Fibroblast of skin of abdomen (primary cell): ENCODE results near the gene TNXB.
A peak's percentile ranks its signal among the peaks of the same experiment; 100 is the strongest.
"Not testable (repeated sequence)": the region's sequence is repeated elsewhere in the genome, so short reads cannot be mapped to it uniquely, and the experiment has no call there.

Source experiments
- DNase-seq: peaks from one replicate; pipeline ENCODE4 v3.0.0-alpha.2; 2013

Gene TNXB

DNA sequence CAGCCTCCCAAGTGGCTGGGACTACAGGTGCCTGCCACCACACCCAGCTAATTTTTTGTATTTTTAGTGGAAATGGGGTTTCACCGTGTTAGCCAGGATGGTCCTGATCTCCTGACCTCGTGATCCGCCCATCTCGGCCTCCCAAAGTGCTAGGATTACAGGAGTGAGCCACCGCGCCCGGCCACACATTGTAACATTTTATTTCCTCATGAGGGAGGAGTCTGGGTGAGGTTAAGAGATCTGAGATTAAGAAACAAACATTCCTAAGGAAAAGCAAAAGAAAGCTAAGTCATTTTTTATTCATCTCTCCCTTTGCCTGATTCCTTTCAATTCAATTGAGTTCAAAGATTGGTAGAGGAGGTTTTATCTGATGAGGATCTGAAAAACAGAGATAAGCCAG, 35.1 kb upstream of the TNXB start:
- not testable (repeated sequence) for DNase-seq

GRCh38 chr6:32140420-32141046, 31.4 kb upstream of the TNXB start:
- DNase-seq: no peak

DNA sequence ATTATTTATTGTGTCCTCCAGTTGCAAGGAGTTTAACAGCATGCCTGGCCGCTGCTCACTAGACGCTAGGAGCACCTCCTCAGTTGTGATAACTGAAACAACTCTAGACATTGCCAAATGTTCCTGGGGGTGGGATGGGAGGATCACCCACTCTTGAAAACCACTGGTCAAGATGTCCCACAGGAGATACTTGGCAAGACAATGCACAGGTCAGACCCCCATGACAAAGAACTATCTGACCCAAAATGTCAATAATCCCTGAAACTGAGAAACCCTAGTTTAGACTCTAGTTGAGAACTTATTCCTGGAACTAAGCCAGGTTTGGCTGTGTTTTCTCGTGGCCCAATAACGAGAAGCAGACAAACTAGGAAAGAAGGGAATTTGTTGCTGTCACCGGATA, 30.5 kb upstream of the TNXB start:
- DNase-seq: no peak

DNA sequence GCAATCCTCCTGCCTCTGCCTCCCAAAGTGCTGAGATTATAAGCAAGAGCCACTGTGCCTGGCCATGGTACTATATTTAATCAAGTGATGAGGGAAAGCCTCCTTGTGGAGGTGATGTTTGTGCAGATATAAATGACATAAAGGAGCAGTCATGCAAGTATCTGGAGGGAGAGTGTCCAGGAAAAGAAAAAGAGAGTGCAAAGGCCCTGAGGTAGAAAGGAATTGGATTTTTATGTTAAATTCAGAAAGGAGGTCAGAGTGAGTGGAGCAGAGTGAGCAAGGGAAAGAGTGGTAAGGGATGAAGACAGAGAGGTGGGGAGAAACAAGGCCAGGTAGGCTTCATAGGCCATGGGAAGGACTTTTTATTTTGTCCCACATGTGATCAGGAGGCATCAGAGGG, 28.3 kb upstream of the TNXB start:
- no peak for DNase-seq

- DNase-seq: peak; percentile 61
Observed at GRCh38 chr6:32133786-32134185, 24.6 kb upstream of the TNXB start.

- no peak for DNase-seq
Observed at GRCh38 chr6:32132110-32132509, 23.0 kb upstream of the TNXB start.

GRCh38 chr6:32131439-32131948, 22.4 kb upstream of the TNXB start:
- DNase-seq: no peak

DNA sequence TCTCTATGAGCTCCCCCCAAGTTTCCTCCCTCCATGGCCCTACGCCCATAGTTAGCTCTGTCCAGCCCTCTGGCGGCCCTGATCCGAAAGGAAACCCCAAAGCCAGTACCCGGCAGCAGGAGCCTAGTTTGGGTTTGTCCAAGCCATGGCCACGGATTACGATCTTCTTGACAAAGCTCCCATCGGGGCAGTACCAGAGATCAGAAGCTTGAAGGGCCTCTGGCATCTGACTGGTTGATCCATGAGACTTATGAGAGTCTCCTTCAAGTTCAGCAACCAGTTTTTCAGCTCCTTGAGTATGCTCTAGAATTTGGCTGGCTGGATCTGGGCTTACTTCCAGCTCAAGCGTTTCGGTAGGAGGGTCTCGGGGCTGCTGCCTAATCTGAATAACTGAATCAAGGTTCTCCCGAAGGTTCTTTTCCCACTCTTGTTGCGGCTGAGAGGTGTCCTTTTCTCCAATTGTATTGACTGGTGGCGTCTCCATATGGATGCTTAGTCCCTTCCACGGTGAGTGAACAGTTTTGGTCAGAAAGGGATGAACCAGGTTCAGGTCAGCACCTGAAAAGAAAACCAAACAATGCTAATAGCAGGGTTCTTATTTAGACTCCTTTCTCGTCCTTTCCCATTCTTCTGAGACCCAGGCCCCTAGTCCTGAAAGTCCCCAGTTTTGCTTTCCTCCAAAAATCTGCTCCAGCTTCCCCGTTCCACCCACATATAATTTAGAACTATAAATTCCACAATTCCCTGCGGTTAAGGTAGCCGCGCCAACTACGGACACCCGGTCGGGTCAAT, 20.4 kb upstream of the TNXB start:
- no peak for DNase-seq

DNA sequence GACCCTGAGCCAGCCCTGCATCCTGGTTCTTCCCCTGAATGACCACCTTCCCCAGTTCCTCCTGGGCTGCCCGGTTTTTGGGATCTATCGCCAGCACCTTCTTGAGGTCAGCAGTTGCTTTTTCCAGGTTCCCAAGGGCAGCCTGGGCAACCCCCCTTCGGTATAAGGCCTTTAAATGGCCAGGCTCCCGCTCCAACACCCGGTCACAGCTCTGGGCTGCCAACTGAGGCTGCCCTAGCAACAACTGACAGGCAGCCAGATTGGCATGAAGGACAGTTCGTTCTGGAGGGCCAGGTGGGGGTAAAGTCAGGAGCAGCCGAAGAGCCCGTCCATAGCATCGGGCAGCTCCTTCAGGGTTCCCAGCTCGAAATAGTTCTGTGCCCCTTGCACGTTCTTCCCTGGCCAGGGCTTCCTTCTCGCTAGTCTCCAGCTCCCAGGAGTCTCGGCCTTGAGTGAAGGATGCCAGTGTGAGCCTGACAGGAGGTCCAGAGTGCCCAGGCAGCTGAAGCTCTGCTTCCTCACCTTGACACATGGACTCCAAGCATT, 19.7 kb upstream of the TNXB start:
- DNase-seq: no peak

GRCh38 chr6:32127717-32128592, 18.8 kb upstream of the TNXB start, which contains the start of gene ATF6B:
TSS of gene ATF6B (minus strand) at chr6:32128246. CDS start at chr6:32128207, 39 bp downstream.
- peak; percentile 100 for DNase-seq

DNA sequence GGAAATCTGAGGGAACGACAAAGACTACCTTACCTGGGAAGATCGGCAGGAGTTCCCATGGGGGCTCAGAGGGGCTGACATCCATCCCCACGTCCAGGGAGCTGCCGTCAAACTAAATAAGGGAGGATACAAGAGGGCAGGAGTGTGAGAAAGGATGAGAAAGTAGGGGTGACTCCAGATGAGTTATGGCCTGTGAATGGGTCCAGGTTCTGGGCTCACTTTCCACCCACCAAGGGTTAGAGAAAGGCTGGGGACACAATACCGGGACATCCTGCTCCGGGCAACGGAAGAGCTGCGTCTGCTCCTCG, 18.2 kb upstream of the TNXB start:
- no peak for DNase-seq

GRCh38 chr6:32126880-32127279, 17.7 kb upstream of the TNXB start:
- no peak for DNase-seq

DNA sequence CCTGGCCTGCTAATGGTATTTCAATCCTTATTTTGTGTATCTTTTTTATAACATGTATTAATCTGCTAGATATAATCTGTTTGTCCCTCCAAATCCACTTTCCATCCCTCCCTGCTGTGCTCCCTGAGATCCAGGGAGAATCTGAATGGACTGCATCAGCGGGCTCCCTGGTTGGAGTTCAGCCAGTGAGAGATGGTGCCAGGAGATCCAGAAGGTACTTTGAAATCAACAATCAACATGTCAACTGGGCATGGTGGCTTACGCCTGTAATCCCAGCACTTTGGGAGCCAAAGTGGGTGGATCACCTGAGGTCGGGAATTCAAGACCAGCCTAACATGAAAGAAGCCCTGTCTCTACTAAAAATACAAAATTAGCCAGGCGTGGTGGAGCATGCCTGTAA, 14.5 kb upstream of the TNXB start:
- no peak for DNase-seq

GRCh38 chr6:32120573-32121059, 11.5 kb upstream of the TNXB start:
- no peak for DNase-seq

DNA sequence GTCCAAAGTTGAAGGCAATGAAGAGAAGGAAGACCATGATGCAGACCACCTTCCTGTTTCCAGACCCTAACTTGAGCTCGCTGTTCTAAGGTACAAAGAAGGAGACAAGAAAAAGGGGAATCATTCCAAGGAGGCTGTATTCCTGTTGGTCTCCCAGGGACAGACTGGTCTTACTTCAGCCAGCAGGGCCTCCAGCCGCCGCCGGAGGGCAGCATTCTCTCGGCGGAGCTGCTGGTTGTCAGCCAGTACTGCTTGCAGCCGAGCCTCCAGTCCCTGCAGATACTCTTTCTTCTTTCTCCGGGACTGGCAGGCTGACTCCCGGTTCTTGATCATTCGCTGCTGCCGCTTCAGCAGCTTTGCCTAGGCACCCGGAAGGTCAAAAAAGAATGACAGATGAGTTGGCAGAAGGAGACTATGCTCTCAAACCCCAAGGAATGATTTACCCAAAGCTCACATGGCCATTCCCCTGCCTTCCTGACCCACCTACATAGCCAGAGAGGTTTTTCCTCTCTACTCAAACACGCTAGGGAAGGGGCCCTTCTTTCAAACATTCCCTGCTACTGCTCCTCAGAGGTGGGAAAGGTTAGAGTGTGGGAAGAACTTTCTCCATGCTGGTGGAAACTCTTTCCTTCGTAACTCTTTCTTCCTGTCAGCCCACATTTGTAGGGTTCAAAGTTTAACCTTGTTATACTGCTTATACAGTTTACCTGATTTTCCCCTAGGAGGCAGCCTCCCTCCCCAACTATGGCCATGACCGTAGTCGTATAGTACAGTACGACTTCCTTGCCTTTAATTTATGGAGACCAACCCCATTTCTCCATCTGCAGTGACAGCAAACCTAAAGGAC, 9.9 kb upstream of the TNXB start:
- DNase-seq: peak; percentile 78

DNA sequence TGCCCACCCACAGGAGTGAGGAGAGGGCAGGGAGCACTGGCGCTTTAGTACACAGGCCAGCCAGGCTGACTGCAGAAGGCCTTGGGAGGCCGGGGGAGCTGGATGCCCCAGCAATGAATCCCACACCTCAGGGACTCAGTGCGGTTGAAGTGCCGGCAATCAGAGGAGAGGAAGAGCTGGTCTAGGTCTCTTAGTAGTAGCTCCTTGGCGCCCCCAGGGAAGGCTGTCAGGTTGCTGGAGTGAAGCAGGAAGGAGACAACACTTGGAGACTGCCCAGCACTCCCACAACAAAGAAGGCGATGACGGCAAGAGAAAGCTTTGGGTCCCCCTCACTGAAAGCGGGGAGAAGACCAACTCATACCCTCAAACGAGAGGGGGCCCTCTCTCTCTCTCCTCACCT, 8.3 kb upstream of the TNXB start:
- no peak for DNase-seq

- DNase-seq: no peak
Observed at GRCh38 chr6:32116674-32117073, 7.5 kb upstream of the TNXB start.

DNA sequence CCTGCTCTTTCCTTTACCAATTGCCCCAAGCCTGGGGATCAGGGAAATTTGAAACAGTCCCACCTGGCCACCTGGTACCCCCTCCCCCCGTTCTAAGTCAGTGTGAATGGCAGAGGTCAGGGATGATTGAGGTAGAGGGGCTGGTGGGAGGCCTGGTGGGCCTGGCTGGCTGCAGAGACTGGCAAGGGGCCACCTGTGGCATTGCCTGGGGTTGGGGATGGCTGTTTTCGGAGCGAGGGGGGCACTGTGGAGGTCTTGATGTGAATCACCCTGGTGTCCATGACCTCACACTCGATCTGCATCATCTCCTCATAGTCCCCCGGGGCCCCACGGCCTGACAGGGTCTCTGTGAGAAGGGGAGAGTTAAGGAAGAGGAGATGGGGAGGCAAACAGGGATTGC, 6.5 kb upstream of the TNXB start:
- no peak for DNase-seq

DNA sequence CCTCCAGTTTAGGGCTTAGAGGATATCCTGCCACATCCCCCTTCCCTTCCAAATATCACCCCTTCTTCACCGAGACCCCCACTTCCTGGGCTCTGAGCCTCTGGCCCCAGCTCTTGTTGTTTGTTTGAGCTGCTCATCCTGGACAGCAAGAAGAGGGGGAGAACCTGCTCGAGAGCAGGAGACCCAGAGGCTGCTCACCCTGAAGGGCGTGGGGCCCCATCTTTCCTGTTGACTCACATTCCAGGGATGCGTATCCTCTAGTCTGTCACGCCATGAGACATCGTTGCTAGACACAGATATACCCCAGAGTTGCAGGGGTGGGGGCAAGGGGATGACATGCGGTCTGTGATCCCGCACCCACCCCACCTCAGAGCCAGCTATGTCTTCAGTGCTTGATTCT, 5.7 kb upstream of the TNXB start:
- DNase-seq: peak; percentile 76

DNA sequence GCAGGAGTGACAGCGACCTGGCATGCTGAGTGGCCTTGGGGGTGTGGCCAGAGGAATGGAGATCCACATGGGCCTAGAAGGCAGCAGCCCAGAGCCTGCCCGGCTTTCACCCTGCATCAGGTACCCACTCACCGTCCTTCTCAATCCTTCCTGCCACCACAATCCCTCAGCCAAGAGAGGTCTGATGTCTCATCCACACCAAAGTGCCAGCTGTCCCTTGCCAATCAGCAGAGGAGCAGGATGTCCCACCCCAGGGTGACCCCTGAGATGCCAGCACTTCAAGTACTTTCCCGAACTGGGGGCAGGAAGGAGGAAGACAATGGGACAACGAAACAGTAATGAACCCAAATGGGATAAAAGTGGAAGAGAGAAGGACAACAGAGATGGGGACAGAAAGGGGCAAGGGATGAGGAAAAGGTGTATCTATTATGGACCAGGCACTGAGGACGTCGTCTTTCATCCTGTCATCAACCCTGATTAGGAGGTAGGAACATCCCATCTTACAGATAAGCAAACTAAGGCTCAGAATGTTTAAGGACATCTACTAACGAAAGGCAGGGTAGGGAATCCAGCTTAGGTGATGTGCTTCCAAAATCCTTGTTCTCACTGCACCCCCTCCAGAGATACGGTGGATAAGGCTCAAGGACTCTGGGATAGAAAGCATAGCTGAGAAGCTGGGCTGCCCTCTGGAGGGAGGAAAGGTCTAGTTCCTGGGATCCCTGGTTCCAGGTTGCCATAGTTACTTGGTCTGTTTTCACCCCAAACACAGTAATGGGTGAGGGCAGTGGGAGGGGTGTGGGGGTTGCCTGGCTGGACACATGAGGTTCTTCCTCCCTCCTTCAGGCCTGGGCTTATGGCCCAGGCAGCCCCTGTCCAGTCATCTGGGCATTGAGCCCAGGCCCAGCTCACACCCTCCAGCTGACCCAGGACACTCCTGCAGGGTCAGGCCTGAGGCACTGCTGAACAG, 4.5 kb upstream of the TNXB start:
- peak; percentile 70 for DNase-seq
